Esophagus (tissue), 2 donors: ENCODE data around the gene PTPN7. TPM values are rescaled to one million over a fixed set of nuclear protein-coding genes. Genes with fewer than 3 reads are reported as not detected.

Source experiments
- polyA plus RNA-seq, 2 donors: library from polyadenylated mRNA; stranded (reverse); fragments of 200-250 nt; gene quantifications; one replicate each; pipeline ENCODE4 v1.2.3, GENCODE V29; 2013
- donor health status: healthy with polysubstance abuse.
- donor health status: Bipolar disorder and iron deficiency.

PTPN7 gene
- polyA plus RNA-seq, 2 donors: 1.6 to 1.9 TPM

Other genes with a start within 250 kb of the PTPN7 start
- gene LMOD1, start 214.1 kb downstream of the PTPN7 start, polyA plus RNA-seq: 10 to 100 TPM; 30.2 to 60.4 TPM
- gene TIMM17A, start 205.1 kb downstream of the PTPN7 start, polyA plus RNA-seq: 10 to 100 TPM; 21.7 to 37.4 TPM
- gene RNPEP, start 178.0 kb downstream of the PTPN7 start, polyA plus RNA-seq: 10 to 100 TPM; 45.3 to 52.3 TPM
- 100 to 1,000 TPM; 440 to 749 TPM for gene ELF3, start 150.0 kb downstream of the PTPN7 start, polyA plus RNA-seq
- gene GPR37L1, start 37.7 kb downstream of the PTPN7 start, polyA plus RNA-seq: under 1 TPM; 0.05 to 0.10 TPM
- 10 to 100 TPM; 18.3 to 18.6 TPM for gene ARL8A, start 15.9 kb downstream of the PTPN7 start, polyA plus RNA-seq
- gene LGR6, start 33.2 kb upstream of the PTPN7 start, polyA plus RNA-seq: 1 to 10 TPM; 4.2 to 6.3 TPM
- 10 to 100 TPM; 10.6 to 19.8 TPM for gene UBE2T, start 181.3 kb upstream of the PTPN7 start, polyA plus RNA-seq
- gene PPP1R12B, start 188.1 kb upstream of the PTPN7 start, polyA plus RNA-seq: 10 to 100 TPM in 1 of 2 donors, 1 to 10 TPM in 1; 7.5 to 14.7 TPM